Measurements from ENCODE around the gene CSTF1.
A peak's percentile ranks its signal among the peaks of the same experiment; 100 is the strongest.
"Not testable (repeated sequence)": the region's sequence is repeated elsewhere in the genome, so short reads cannot be mapped to it uniquely, and the experiment has no call there.

The CSTF1 gene

DNA sequence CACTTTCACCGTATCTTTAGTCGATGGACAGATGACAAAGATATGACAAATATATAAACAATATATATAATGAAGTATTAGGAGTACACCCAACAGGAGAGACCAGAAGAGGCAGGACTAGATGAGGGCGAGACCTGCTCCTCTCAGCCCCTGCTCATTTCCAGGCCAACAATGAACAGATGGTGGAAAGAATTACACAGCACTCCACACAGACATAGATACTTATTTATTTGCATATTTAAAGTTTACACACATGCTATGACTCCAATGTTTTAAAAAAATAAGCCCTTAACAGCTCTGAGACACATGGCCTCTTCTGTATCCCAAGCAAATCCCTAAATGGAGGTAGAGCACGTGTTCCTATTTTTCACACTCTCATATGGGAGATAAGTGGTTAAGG lies 23.3 kb upstream of the CSTF1 start:
- DNase-seq (ENCODE audit: low read depth in 2 of 2) = no peak

DNA sequence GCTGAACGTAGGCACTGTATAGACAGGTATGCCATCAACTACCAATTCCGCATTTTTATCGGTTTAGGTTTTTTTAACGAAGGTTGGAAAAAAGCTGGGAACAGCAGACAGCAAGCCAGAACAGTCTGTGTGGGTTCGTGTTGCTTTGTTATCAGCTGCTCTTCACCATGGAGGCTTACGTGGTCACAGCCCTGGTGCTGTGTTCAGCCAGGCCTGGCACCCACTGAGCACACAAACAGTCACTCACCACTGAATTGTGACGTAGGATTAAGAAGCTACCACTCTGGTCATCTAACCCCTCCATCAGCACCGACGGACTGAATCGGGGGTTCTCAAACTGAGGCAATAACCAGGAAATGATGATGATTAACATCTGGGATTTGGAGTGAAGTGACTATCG lies 20.5 kb upstream of the CSTF1 start:
- no peak for DNase-seq (ENCODE audit: low read depth in 2 of 2)

DNA sequence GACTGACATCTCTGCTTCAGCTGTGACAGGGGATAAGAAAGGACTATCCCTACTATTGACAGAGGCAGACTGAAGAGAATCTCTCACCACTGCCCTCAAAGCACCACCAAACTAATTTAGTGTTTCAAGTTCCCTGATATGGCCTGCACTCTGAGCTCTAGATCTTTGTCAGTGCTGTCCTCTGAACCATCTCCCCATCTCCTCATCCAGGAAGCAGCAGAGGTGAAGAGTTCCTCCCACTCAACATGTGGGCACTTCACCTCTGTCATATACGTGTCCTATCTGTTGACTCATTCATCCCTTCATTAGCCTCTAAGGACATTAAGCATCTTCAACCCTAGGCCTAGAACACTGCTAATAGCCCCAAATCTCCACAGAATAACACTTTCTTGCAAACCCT lies 19.6 kb upstream of the CSTF1 start:
- DNase-seq (ENCODE audit: low read depth in 2 of 2) = no peak

DNA sequence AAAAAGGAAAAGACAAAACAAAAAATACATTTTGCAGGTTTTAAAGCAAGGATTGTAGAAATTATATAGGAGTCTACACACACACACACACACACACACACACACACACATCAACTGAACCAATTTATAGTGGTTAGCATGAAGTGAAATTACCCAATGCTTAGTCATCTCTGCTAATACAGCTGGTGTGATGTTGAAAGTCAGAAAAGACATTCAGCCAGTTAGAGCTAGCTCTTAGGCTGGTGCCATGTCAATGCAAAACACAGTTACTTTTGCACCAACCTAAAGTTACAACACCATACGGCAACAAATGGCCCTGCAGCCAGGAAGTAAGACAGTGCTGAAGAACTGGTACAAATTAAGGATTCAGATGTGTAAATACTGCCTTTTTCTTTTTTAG lies 18.5 kb upstream of the CSTF1 start:
- DNase-seq (ENCODE audit: low read depth in 2 of 2) = no peak

DNA sequence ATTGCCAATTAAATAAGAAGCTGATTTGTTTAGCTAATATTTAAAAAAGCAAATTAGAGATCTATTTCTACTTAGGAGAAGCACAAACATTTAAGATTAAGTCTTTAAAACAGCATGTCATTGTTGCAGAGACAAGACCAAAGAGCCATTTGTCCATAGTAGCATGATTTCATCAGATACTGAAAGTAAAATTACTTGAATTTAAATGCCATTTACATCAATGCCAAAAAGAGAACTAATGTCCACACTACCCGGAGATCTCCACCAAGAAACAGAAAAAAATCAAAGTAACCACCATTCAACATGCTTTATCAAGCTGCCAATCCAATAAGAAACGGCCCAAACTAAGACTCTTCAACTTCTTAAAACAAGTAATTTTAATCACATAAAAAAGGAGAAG lies 16.1 kb upstream of the CSTF1 start:
- DNase-seq (ENCODE audit: low read depth in 2 of 2) = no peak

DNA sequence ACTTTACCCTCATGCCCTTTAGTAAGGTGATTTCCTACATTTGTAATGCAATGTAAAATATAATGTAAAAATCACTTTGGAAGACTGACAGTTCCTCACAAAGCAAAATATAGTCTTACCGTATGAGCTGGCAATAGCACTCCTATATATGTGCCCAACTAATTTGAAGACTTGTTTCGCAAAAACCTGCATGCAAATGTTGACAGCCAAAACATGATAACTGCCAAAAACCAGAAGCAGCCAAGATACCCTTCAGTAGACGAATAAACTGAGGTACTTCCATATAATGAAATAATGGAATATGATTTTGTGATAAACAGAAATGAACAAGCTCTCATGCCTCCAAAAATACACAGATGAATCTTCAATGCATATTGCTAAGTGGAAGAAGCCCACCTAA lies 14.1 kb upstream of the CSTF1 start:
- DNase-seq (ENCODE audit: low read depth in 2 of 2) = no peak

DNA sequence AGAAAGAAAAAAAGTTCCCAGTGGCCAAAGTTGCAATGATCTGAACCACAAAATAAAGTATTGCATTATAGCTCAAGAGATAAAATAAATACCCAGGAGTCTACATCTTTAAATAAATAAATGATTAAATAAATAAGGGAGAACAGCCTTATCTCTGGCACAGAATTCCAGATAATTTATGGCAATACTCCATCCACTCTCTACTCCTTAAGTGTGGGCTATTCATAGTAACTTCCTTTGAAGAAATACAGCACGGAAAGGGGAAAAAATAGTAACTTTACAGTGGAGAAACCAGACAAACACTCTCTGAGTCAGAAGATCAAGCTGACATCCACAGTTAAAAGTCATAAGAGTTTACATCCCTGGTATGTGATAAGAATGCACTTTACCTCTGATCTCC lies 12.1 kb upstream of the CSTF1 start:
- DNase-seq (ENCODE audit: low read depth in 2 of 2) = no peak

DNA sequence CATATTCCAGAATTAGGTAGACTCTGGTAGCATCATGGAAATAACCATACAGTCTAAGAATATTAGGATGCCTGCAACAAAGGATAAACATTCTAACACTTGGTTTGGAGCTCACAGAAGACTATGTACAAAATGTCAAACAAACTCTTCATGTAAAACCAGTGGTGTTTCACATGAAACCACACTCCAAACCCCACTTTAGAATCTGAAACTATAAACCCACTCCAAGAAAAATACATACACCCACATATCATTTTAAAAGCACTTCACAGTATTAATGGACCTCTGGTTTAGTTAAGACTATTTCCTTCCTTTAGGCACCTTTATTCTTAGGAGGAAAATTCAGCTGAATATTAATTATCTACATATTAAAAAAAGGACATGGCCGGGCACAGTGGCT lies 10.9 kb upstream of the CSTF1 start:
- no peak for DNase-seq (ENCODE audit: low read depth in 2 of 2)

DNA sequence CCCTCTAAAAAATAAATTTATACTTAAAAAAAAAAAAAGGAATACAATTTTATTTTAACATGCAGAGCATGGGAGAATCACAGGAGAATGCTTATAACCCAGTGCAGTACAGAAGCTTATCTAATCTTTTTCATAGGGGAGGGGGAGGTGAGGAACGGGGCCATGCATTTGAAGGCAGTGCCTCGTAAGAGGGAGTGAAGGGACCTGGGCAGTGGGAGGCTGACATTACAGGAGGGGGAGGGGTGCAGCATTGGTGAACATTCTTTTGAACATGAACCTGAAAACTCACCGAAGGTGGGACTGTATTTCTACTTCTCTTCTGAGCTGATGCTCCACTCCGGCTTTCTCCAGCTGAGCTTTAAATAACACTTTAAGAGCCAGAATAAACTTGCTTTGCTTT lies 9.7 kb upstream of the CSTF1 start:
- DNase-seq (ENCODE audit: low read depth in 2 of 2) = no peak

DNA sequence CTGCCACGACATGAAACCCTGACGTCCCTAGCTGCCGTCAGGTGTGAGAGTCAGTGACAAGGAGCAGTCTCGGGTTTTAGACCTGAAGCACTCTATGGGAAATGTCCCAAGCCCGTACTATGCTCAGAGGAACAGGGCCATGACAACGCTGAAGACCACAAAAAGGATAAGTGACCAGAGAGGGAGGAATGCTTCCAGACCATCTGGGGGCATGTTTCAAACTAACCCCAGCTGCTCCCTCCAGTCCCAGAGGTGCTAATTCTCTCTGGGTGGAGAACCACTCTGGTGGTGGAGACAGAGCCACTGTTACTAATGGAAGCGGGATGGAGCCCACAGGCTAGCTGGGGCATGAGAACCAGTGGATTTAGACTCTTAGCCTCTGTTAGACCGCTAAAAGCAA lies 9.1 kb upstream of the CSTF1 start:
- DNase-seq (ENCODE audit: low read depth in 2 of 2) = no peak

DNA sequence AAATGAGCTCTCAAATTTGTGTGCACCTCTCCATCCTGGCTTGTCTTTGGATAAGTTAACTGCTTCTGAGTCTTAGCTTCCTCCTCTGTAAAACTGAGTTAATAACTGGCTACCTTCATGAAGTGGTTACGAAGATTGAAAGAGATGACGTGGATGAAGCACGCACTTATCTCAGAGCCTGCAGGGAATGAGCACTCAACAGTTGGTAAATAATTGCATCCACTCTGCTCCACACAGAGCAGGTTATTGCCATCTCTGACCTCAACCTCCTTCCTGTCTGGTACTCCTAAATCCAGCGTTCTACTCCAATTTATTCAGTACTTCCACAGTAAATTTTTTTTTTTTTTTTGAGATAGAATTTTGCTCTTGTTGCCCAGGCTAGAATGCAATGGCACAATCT lies 7.3 kb upstream of the CSTF1 start:
- no peak for DNase-seq (ENCODE audit: low read depth in 2 of 2)

DNA sequence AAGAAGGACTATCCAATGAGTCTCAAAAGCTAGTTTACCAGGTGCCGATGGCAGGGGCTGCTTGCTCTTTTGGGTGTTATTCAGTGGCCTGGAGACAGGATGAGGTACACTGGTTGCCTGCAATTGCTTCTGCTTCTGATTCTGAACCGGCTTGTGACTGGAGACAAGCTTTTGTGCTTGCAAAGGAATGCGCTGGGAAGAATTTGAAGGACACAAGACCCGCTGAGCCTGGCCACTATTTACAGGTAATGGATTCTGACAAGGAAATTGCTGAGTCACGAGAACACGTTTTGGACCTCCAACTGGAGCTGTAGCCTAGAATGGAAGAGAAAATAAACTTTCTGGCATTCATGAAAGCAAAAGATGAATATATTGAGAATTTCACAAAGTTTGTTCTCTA lies 6.2 kb upstream of the CSTF1 start:
- no peak for DNase-seq (ENCODE audit: low read depth in 2 of 2)

DNA sequence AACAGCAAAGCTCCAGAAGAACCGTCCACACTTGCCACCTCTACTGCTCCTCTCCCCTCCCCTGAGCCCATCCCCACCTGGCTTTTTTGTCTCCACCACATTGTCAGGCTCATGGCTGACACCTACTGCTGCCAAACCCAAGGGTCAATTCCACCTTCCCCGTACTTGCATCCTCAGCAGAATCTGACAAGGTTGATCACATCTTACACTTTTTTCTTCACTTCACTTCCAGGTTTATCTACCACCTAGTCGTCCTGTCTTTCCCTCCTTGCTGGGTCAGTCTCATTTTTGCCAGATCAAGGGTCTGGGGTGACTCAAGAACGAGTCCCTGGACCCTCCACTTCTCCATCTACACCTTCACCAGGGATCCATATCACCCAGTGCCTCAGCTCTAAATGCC lies 3.6 kb upstream of the CSTF1 start:
- no peak for DNase-seq (ENCODE audit: low read depth in 2 of 2)

DNA sequence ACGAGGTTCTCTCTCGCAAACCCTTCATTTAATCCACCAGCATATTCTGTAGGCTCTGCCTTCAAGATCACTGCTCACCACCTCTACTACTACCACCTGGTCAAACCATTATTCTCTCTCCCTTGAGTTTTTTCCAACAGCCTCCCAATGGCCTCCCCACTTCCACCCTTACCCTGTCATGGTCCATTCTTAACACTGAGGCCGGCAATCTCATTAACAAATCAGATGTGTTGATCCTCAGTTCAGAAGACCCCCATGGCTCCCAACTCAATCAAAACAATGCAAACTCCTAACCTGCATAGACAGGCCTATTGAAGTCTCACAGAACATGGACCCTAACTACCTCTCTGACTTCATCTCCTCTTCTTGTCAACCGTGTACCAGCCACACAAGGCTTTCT lies 2.6 kb upstream of the CSTF1 start:
- DNase-seq (ENCODE audit: low read depth in 2 of 2) = no peak

DNA sequence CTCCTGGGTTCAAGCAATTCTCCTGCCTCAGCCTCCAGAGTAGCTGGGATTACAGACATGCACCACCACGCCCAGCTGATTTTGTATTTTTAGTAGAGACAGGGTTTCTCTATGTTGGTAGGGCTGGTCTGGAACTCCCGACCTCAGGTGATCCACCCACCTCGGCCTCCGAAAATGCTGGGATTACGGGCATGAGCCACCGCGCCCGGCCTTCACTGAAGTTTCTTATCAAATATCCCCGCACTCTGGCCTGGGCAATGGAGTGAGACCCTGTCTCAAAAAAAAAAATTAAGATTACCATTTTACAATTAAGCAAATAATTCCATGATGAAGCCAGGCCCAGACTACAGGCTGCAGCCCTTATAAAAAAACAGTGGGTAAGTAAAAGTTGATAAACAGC lies 2.0 kb upstream of the CSTF1 start:
- DNase-seq (ENCODE audit: low read depth in 2 of 2) = not testable (repeated sequence)

DNA sequence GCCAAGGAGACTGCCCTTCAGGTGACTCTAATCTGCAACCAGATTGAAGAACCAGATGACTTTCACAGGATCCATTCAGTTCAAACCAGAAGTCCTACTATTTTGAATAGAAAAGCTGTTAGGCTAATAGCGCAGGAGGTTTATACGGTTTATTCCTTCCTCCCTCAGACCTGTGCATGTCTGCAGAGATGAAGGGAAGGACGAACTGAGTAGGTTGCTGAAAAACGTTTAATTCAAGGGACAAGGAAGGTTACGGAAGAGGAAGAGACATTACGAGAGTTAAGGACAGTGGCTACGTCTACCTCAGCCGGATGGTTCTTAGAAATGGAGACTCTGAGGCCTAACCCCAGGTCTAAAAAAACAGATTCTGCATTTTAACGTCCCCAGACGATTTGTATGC lies 1.4 kb upstream of the CSTF1 start:
- DNase-seq (ENCODE audit: low read depth in 2 of 2) = no peak

DNA sequence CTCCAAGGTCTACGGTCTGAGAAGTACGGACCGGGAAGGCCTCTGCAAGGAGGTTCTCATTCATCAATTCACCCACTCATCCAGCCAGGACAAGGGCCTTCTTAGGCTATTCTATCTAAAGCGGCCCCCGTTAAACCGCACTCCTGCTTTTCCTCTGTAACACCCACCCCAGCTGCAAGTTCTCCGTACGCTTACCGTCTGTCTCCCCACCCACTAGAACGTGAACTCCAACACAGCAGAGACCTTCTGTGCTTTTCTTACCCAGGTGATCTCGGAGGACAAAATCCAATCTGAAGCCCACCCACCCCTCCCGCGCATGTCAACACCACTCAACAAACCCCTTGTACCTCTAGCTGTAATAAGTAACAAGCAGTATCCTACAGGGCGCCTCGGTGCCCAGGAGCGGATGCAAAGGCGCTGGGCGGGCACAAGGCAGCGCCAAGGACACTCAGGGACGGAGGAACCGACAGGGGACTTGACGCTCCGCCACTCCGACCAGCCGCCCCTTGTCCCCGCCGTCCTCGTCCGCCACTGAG lies 781 bp upstream of the CSTF1 start:
- DNase-seq (ENCODE audit: low read depth in 2 of 2) = no peak

DNA sequence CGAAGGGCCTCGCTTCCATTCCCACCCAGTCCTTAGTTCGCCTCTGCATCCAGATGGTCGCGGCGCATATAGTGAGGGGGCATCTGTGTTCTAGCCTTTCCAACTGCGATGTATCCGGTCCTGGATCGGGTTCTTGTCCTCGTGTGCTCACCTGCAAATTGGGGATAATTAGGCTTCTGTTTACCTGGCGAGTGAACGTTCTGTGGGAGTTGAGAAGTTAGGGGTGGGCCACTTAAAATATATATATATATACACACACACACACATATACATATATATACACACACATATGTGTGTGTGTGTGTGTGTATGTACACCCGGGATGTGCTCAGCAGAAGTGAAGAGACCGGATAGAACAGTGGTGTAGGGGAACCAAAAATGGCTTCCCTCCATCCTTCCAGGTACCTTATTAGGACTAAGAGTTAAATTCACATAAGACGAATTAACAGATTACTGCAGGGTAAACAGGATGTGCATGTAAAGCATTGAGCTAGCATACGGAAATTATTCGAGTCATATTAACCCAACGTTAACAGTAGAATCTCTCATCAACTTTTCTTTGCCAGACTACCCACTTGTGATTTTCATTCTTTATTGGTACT lies 537 bp downstream of the CSTF1 start:
- DNase-seq (ENCODE audit: low read depth in 2 of 2) = no peak

DNA sequence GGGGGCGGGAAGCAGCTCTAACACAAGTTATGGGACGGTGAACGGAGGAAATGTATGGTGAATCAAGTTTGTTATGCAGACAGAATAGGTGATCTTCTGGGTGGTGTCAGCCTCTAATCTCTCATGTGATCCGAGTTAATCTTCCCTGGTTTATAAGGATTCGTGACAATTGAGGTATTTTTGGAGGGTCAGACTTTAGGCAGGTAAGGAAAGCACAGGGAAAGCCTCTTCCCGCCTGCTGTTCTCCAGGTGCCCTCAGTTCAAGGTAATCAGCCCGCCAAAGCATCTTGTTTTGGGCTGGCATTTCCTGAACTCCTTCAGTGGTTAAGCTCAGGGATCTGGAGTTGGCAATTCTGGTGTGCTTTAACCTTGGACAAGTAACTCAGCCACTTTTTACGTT lies 1.2 kb downstream of the CSTF1 start:
- no peak for DNase-seq (ENCODE audit: low read depth in 2 of 2)

DNA sequence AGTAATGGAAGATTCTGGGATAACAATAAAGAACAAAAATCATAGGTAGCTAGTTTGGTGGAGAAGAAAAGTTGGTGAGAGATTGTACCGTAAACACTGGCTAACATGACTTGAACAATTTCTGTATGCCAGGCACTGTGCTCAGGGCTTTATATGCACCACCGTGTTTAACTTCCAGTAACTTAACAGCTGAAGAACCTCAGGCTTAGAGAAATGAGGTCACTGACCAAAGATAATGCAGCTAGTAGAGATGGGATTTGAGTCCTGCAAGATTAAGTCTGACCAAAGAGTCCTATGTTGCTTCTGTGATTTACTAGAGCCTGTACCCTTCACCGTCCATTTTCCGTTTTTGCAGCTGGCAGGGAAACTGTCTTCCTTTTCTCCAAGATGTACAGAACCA lies 2.7 kb downstream of the CSTF1 start:
- DNase-seq (ENCODE audit: low read depth in 2 of 2) = no peak

DNA sequence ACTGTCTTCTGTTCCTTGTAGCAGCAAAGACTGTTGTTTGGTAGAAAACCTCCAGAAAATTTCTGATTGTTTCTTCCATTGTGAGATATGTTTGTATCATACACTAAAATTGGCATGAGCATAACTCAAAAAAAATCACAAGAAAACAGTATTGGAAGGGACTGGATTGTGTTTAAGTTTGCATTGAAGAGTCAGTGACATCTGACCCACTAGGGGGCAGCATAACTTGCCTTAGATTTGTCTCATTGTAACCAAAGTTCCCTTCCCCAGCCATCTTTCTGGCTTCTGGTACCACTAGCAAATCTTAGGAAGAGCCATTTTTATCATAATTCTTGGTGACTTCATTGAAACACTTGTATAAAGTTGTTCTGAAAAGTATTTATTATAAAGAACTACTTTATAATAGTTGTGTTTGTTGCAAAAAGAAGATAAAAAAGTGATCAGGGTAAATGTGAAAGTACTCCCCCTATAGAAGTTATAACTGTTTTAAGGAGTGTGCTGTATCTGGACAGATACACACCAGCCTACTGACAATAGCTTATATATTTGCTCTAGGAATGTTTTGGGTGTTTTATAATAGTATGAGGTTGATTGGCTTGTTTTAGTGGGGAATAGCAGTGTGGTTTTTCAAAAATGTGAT lies 7.7 kb downstream of the CSTF1 start:
- peak in 1 of 2 donors; percentile 39 for DNase-seq (ENCODE audit: low read depth in 2 of 2)

DNA sequence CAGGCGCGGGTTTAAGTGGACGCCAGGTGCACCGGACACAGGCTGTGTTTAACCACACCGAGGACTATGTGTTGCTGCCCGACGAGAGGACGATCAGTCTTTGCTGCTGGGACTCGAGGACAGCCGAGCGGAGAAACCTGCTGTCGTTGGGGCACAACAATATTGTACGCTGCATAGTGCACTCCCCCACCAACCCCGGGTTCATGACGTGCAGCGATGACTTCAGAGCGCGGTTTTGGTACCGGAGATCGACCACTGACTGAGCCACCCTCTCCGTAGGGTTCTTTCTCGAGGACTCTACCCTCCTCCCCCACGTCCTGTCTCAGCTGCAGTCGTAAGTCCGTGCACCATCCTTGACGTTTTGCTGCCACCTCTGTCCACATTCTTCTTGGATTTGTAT lies 11.0 kb downstream of the CSTF1 start:
- DNase-seq (ENCODE audit: low read depth in 2 of 2) = no peak

DNA sequence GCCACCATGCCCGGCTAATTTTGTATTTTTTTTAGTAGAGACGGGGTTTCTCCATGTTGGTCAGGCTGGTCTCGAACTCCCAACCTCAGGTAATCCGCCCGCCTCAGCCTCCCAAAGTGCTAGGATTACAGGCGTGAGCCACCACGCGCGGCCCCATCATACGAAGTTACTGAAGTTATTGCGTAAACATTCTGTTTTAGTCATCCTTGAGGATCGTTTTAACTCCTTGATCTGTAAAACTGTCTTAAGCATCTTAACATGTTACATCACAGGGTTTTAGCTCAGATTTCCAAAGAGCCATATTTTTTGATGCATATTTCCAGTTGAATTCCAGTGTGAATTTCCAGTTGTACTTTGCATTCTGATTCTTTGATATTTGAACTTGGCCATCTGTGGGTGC lies 12.9 kb downstream of the CSTF1 start:
- not testable (repeated sequence) for DNase-seq (ENCODE audit: low read depth in 2 of 2)

DNA sequence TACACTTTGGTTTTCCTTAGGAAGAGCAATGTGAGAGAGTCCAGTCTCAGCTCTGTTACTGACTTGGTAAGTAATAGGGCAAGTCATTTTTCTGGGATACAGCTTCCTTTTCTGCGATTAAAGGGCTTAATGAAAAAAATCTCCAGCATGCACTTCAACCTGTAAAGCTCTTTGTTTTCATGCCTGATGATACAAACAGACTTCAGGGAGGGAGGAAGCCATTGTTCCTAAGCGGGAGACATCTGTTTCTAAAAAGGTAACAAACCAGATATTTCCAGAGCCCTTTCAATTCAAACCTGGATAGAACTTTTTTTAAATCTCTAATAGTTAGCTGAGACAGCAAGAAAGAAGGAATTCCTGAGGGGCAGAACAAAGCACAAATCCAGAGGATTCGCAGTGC lies 14.5 kb downstream of the CSTF1 start:
- DNase-seq (ENCODE audit: low read depth in 2 of 2) = no peak

Data from stimulated activated CD8-positive, alpha-beta memory T cell treated with anti-CD3 and anti-CD28 coated beads, Interleukin-15, amount 100 ng/mL, for 4 hours (primary cell).